NT2/D1 (cell line): ENCODE measurements around the gene TXN.

ENCODE experiments used
- DNase-seq: peaks from one replicate; pipeline ENCODE4 v3.0.0-alpha.2; 2011; ENCODE audit warnings: low read depth, low spot score
- H3K27me3 ChIP-seq: 2 replicates; pipeline ENCODE4 v1.6.0; 2011; ENCODE audit warnings: mild to moderate bottlenecking; ENCODE audit not compliant: insufficient read length, insufficient read depth
- H3K36me3 ChIP-seq: 2 replicates; pipeline ENCODE4 v1.6.1; 2011; ENCODE audit warnings: mild to moderate bottlenecking, low read length, mixed read lengths; ENCODE audit not compliant: insufficient read depth, insufficient read length
- H3K4me1 ChIP-seq: 2 replicates; pipeline ENCODE4 v1.5.1; 2011; ENCODE audit not compliant: insufficient read depth, insufficient read length
- H3K4me3 ChIP-seq: 2 replicates; pipeline ENCODE4 v1.5.1; 2011; ENCODE audit warnings: low read depth; ENCODE audit not compliant: insufficient read length
- H3K9ac ChIP-seq: 2 replicates; pipeline ENCODE4 v1.6.0; 2011; ENCODE audit warnings: low read depth; ENCODE audit not compliant: insufficient read length
- H3K9me3 ChIP-seq: 2 replicates; pipeline ENCODE4 v1.5.1; 2011; ENCODE audit warnings: mild to moderate bottlenecking, low read length; ENCODE audit not compliant: insufficient read depth
- SUZ12 ChIP-seq: IDR thresholded peaks from 2 replicates; pipeline ENCODE4 v1.6.1; 2011; ENCODE audit not compliant: insufficient read length, insufficient read depth; ENCODE audit errors: extremely low read depth
- YY1 ChIP-seq: IDR thresholded peaks from 2 replicates; pipeline ENCODE4 v1.6.1; 2011; ENCODE audit not compliant: insufficient read length, insufficient read depth
- ZNF274 ChIP-seq: IDR thresholded peaks from 2 replicates; pipeline ENCODE4 v1.6.1; 2011; ENCODE audit warnings: mild to moderate bottlenecking, low read depth, low read length

TXN gene

DNA sequence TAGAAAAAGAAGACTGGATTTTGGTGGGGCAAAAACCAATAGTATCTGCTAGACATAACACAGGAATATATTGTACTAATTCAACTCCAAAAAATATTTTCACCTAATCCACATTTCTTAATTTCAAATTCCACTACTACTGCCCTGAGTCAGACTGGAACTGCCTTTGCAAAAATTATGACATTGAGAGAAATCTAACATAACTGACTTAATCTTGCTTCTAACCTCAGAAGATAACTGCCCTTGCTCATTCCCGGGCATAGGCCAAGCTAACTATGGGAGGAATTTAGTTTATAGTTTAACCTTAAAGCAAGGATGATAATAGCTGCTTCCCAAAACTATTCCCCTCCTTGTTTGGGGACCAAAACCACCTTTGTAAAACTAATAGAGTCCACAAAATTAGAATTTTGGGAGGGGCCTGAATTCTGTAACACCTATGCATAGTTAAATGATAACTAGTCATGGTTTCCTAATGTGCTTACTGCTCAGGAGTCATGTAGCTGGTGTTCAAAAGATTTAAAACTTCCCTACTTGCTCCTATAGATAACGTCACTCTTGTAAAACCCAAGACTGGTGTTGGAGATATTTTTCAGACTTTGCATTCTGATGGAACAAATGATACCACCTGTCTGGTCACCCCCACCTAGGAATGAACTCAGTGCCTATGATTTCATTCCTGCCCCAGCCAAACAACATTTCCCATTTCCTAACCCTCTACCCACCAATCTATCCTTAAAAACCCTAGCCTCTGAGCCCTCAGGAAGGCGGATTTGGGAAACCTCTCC, 14.1 kb upstream of the TXN start:
- Histone ChIP-seq H3K9me3 (no peaks in the 10 kb centered on the region), H3K36me3 (no peaks in the 10 kb centered on the region), H3K9ac (no peak overlapping the region), H3K4me1 (no peaks in the 10 kb centered on the region), H3K4me3 (no peak overlapping the region), H3K27me3 (no peaks in the 10 kb centered on the region)
- TF ChIP-seq YY1 (no peak), ZNF274 (no peak)
- no peak for DNase-seq

DNA sequence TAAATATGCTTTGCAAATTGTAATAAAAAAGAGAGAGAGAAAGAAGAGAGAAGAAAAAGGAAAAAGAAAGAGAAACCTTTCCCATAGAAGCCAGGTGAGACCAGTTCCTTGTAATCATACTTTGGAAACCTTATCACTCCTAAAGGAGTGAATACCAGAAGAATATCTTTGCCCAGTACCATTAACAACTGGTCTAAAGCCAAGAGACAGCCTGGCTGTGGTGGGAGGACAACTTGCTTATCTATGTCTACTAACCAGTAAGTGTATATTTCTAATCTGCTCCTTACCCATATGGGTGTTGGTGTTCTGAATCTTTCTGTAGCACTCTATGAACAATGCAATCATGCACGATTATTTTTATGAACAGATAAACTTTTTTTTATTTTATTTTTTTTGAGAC, 10.5 kb upstream of the TXN start:
- TF ChIP-seq YY1, result no peak
- no peak for TF ChIP-seq SUZ12
- no peak for TF ChIP-seq ZNF274
- DNase-seq, result no peak
- H3K36me3 ChIP-seq, result no peaks in the 10 kb centered on the region
- H3K27me3 ChIP-seq, result no peaks in the 10 kb centered on the region
- H3K9me3 ChIP-seq, result no peaks in the 10 kb centered on the region
- no peak overlapping the region for H3K9ac ChIP-seq
- H3K4me3 ChIP-seq, result no peak overlapping the region
- H3K4me1 ChIP-seq, result no peaks in the 10 kb centered on the region

DNA sequence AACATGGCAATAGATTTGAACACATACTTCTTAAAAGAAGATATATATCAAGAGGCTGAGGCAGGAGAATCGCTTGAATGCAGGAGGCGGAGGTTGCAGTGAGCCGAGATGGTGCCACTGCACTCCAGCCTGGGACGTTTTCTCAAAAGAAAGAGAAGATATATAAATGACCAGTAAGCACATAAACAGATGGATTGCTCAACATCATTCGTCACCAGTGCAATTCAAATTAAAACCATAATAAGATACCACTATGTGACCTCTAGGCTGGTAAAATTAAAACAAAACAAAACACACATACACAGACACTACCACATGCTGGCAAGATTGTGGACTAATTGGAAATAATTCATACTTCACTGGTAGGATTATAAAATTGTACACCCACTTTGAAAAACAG, 5.3 kb upstream of the TXN start:
- Histone ChIP-seq H3K4me1 (no peaks in the 10 kb centered on the region), H3K27me3 (no peaks in the 10 kb centered on the region), H3K36me3 (no peaks in the 10 kb centered on the region), H3K9ac (no peak overlapping the region), H3K4me3 (no peak overlapping the region), H3K9me3 (no peaks in the 10 kb centered on the region)
- no peak for TF ChIP-seq YY1
- DNase-seq, result no peak

DNA sequence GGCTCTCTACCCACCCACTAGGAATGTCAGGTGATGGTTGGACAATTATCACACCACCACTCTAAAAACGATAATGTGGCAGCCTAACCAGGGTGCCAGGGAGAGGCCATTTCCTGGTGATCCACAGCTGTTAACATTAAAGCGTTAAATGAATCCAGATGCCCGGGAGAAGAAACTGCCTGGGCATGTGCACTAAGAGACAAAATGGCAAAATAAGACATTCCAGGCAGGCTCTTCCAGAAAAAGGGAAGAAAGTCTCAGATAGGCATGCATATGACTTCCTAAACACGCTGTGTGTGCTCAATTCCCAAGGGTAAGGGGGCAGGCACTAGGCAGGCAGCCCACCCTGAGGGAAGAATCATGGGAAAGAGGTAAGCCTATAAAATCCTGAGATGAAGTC, 4.6 kb upstream of the TXN start:
- TF ChIP-seq SUZ12 (no peak), ZNF274 (no peak), YY1 (no peak)
- DNase-seq, result no peak
- no peaks in the 10 kb centered on the region for H3K27me3 ChIP-seq
- no peaks in the 10 kb centered on the region for H3K9me3 ChIP-seq
- H3K36me3 ChIP-seq, result no peaks in the 10 kb centered on the region
- no peak overlapping the region for H3K4me3 ChIP-seq
- no peaks in the 10 kb centered on the region for H3K4me1 ChIP-seq
- H3K9ac ChIP-seq, result no peak overlapping the region

DNA sequence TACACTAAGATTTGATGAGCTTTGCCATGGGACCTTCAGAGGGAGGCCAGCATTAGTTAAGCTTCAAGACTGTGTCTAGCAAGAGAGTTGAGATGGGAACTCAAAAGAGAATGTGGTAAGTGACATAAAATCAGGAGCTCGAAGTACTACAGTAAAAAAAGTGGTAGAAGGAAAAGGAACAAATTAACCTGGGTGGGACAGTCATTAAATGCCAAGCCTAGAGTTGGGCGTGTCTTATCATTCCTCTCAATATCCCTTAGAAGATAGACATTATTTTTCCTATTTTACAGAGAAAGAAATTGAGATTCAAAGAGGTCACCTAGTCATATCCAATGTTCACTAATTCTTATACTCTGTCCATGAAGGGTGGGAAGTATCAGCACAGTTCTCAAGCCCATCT, 3.3 kb upstream of the TXN start:
- Histone ChIP-seq H3K4me3 (no peak overlapping the region), H3K9me3 (no peaks in the 10 kb centered on the region), H3K9ac (no peak overlapping the region), H3K27me3 (no peaks in the 10 kb centered on the region), H3K36me3 (no peaks in the 10 kb centered on the region), H3K4me1 (no peaks in the 10 kb centered on the region)
- TF ChIP-seq SUZ12, result no peak
- no peak for TF ChIP-seq YY1
- TF ChIP-seq ZNF274, result no peak
- no peak for DNase-seq

DNA sequence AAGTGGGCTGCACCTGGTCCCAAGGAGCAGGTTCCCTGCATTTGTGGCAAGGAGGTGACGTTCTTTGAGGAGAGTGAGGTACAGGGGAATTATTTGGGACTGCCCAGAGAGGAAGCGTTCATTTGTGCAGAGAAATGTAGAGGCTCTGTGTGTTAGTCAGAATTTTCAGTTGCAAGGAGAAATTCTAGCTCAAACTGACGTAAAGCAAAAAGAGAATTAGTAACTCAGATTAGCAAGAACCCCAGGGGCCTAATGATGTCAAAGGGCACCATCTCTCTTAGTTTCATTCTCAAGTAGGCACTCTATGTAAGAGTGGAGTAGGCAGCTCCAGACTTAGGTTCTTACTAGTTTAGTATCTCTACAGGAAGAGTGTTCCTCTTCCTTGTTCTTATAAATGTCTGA, 2.4 kb upstream of the TXN start:
- Histone ChIP-seq H3K9ac (no peak overlapping the region), H3K9me3 (no peaks in the 10 kb centered on the region), H3K4me3 (no peak overlapping the region), H3K36me3 (peaks cover 7% of the 10 kb centered on the region), H3K27me3 (no peaks in the 10 kb centered on the region), H3K4me1 (no peaks in the 10 kb centered on the region)
- TF ChIP-seq ZNF274 (no peak), YY1 (no peak), SUZ12 (no peak)
- DNase-seq, result no peak

DNA sequence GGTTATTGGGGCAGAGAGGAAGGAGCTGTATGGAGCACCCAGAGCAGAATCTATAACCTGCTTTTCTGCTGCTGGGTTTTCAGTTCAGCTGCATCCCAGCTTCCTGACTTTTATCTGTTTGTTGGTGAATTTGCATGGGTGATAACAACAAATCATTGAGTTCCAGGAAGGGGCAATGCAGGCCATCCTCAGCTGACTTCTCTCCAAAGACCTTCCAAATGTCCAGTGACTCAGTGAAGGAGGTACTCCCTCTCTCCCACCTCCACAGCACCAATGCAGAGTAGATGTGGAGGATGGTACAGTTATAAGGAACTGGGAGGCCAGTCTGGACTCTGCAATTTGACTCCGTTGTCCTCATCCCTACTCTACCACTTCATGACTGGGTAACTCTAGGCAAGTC, 1.6 kb upstream of the TXN start:
- no peak for TF ChIP-seq ZNF274
- TF ChIP-seq YY1, result no peak
- no peak for TF ChIP-seq SUZ12
- H3K9me3 ChIP-seq, result no peaks in the 10 kb centered on the region
- H3K4me1 ChIP-seq, result no peaks in the 10 kb centered on the region
- no peak for DNase-seq
- H3K27me3 ChIP-seq, result no peaks in the 10 kb centered on the region
- H3K36me3 ChIP-seq, result peaks cover 7% of the 10 kb centered on the region
- H3K9ac ChIP-seq, result peak overlapping the region; percentile 76
- peak overlapping the region; percentile 95 for H3K4me3 ChIP-seq
